Peyer's patch (tissue), 4 donors: ENCODE results near the gene JCAD. TPM values are rescaled to one million over a fixed set of nuclear protein-coding genes. Genes with fewer than 3 reads are reported as not detected.
A peak's percentile ranks its signal among the peaks of the same experiment; 100 is the strongest.

Source experiments
- DNase-seq, 3 donors: peaks; one replicate each; pipeline ENCODE4 v3.0.0-alpha.2; 2017 to 2019
- H3K27ac ChIP-seq, 4 donors: fragments of 200-600 bp; sonication (generic); one replicate each; pipeline ENCODE4 v1.5.1; 2016 to 2019
- H3K27me3 ChIP-seq, 2 donors: fragments of 200-600 bp; sonication (generic); one replicate each; pipeline ENCODE4 v1.5.1; 2019
- H3K36me3 ChIP-seq, 3 donors: fragments of 200-600 bp; sonication (generic); one replicate each; pipeline ENCODE4 v1.5.1; 2016 to 2019
- H3K4me1 ChIP-seq, 4 donors: fragments of 200-600 bp; sonication (generic); one replicate each; pipeline ENCODE4 v1.5.1; 2016 to 2019
- H3K4me3 ChIP-seq, 4 donors: fragments of 200-600 bp; sonication (generic); 1 replicate in 3 of 4; 2 replicates in 1 of 4; pipeline ENCODE4 v1.5.1; 2016 to 2019; ENCODE audit warnings: mild to moderate bottlenecking in 1 of 4
- H3K9me3 ChIP-seq, 4 donors: fragments of 200-600 bp; sonication (generic); one replicate each; pipeline ENCODE4 v1.5.1; 2016 to 2019; ENCODE audit warnings: mild to moderate bottlenecking in 1 of 4
- POLR2A ChIP-seq, 2 donors: fragments of 450-650 bp; IDR thresholded peaks; one replicate each; pipeline ENCODE4 v1.5.1; 2017; ENCODE audit warnings: antibody characterized with exemption in 2 of 2, mild to moderate bottlenecking in 2 of 2, moderate library complexity in 2 of 2
- total RNA-seq, 4 donors: library from RNA; depleted of rRNA; stranded (reverse); fragments of >200 nt; gene quantifications; one replicate each; pipeline ENCODE4 v1.1.0, GENCODE V29; 2016
- TF ChIP-seq, protein P1 (sequence below), 6 experiments: fragments of 450-650 bp in 4 of 6; fragments of 200-600 bp in 2 of 6; sonication (generic) in 1 of 6; IDR thresholded peaks; one replicate each; pipeline ENCODE4 v1.5.1; 2017 to 2019; ENCODE audit warnings: antibody characterized with exemption in 6 of 6, mild to moderate bottlenecking in 3 of 6, moderate library complexity in 1 of 6

Gene JCAD
- total RNA-seq, 4 donors from 2014 or later, result 0.53 to 5.8 (median 2.6) TPM

DNA sequence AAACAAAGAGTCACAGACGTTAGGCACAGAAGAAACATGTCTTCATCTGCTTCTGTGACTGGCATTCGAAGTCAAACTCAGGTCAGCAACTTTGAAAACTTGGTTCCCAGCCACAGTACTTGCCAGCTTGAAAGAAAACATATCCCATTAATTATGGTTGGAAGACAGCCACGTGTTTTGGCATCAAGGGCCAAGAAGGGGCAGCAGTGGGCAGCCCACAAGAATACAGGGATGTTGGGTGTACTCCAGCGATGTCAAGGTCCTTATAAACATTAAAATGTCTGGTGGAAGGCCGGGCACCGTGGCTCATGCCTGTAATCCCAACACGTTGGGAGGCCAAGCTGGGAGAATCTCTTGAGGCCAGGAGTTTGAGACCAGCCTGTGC lies 29.5 kb downstream of the JCAD start:
- H3K27ac ChIP-seq, result no peak overlapping the region
- no peak for DNase-seq

GRCh38 chr10:30029164-30029871 lies 30.1 kb downstream of the JCAD start:
- H3K36me3 ChIP-seq, result no peaks in the 10 kb centered on the region
- peak overlapping the region in 1 of 4 donors; percentile 18 for H3K27ac ChIP-seq
- TF ChIP-seq, protein P1, sequence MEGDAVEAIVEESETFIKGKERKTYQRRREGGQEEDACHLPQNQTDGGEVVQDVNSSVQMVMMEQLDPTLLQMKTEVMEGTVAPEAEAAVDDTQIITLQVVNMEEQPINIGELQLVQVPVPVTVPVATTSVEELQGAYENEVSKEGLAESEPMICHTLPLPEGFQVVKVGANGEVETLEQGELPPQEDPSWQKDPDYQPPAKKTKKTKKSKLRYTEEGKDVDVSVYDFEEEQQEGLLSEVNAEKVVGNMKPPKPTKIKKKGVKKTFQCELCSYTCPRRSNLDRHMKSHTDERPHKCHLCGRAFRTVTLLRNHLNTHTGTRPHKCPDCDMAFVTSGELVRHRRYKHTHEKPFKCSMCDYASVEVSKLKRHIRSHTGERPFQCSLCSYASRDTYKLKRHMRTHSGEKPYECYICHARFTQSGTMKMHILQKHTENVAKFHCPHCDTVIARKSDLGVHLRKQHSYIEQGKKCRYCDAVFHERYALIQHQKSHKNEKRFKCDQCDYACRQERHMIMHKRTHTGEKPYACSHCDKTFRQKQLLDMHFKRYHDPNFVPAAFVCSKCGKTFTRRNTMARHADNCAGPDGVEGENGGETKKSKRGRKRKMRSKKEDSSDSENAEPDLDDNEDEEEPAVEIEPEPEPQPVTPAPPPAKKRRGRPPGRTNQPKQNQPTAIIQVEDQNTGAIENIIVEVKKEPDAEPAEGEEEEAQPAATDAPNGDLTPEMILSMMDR (IDR thresholded peaks at IDR 0.05), result no peak
- TF ChIP-seq POLR2A (IDR thresholded peaks at IDR 0.05), result no peak
- H3K27me3 ChIP-seq, result no peaks in the 10 kb centered on the region
- H3K4me3 ChIP-seq, result no peak overlapping the region
- peaks cover 0 to 12% (median 8%) of the 10 kb centered on the region in 4 donors for H3K4me1 ChIP-seq
- no peak for DNase-seq
- no peaks in the 10 kb centered on the region for H3K9me3 ChIP-seq

More for the DNA sequence above, 29.5 kb downstream of the JCAD start:
- Histone ChIP-seq H3K36me3 (no peaks in the 10 kb centered on the region), H3K9me3 (no peaks in the 10 kb centered on the region), H3K4me3 (no peak overlapping the region), H3K27me3 (no peaks in the 10 kb centered on the region), H3K4me1 (peaks cover 0 to 12% (median 8%) of the 10 kb centered on the region in 4 donors)
- TF ChIP-seq, protein P1 (IDR thresholded peaks at IDR 0.05), result no peak
- TF ChIP-seq POLR2A (IDR thresholded peaks at IDR 0.05), result no peak

GRCh38 chr10:30028738-30029030 lies 30.7 kb downstream of the JCAD start:
- H3K27ac ChIP-seq, result peak overlapping the region in 1 of 4 donors; percentile 18

DNA sequence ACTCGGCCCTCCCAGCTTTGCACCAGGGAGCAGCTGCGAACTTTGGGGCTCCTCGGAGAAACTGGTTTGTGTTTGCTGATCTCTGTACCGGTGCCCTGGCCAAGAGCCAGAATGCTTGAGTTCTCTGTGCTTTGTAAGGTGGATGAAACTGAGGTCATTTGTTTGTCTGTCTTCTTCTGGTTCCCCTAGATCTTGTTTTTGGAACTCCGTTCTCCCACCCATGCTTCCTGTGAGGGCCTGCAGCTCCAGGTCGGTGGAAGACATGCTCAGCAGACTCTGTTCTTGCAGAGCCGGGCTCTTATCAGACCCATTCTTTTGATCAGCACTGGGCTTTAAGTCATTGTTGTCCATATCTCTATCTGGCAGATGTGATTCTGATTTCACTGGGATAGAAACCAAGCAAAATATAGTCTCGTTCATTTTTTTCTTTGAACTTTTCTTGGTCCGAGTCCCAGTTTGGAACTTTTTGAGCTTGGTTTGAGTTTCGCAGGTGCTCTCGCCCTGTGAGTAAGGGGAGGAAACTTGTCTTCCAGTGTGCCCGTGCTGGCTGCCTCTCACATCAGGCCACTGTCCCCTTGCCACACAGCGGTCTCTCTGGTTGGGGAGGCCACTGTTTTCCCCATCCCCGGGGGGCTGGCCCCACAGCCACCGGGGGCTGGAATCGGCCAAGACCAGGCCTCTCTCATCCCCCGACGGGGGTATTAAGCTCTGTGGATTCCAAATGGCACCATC lies 31.2 kb downstream of the JCAD start:
- DNase-seq, result peak in 1 of 3 donors; percentile 22
- peak overlapping the region in 2 of 4 donors; percentile 18 to 22 for H3K27ac ChIP-seq
- no peak for TF ChIP-seq POLR2A (IDR thresholded peaks at IDR 0.05)
- TF ChIP-seq, protein P1 (IDR thresholded peaks at IDR 0.05), result no peak
- peaks cover 0 to 12% (median 8%) of the 10 kb centered on the region in 4 donors for H3K4me1 ChIP-seq
- H3K9me3 ChIP-seq, result no peaks in the 10 kb centered on the region
- H3K4me3 ChIP-seq, result peak overlapping the region in 1 of 4 donors; percentile 3
- no peaks in the 10 kb centered on the region for H3K27me3 ChIP-seq
- no peaks in the 10 kb centered on the region for H3K36me3 ChIP-seq

More at GRCh38 chr10:30028738-30029030, 30.7 kb downstream of the JCAD start:
- Histone ChIP-seq H3K27me3 (no peaks in the 10 kb centered on the region), H3K4me1 (peaks cover 0 to 12% (median 8%) of the 10 kb centered on the region in 4 donors), H3K9me3 (no peaks in the 10 kb centered on the region), H3K4me3 (no peak overlapping the region), H3K36me3 (no peaks in the 10 kb centered on the region)
- DNase-seq, result no peak
- TF ChIP-seq POLR2A (IDR thresholded peaks at IDR 0.05), result no peak

GRCh38 chr10:30027057-30028005 lies 32.1 kb downstream of the JCAD start:
- H3K9me3 ChIP-seq, result no peaks in the 10 kb centered on the region
- no peaks in the 10 kb centered on the region for H3K27me3 ChIP-seq
- TF ChIP-seq, protein P1 (IDR thresholded peaks at IDR 0.05), result peak in 1 of 6 experiments; percentile 21
- no peak for TF ChIP-seq POLR2A (IDR thresholded peaks at IDR 0.05)
- peak overlapping the region in 2 of 4 donors; percentile 22 to 26 for H3K27ac ChIP-seq
- H3K36me3 ChIP-seq, result no peaks in the 10 kb centered on the region
- H3K4me1 ChIP-seq, result peaks cover 0 to 12% (median 8%) of the 10 kb centered on the region in 4 donors
- H3K4me3 ChIP-seq, result peak overlapping the region in 2 of 4 donors; percentile 3 to 28
- peak; percentile 62 to 91 (median 73) for DNase-seq
